A673 (cell line): ENCODE measurements around the gene MAGEB2. TPM values are rescaled to one million over a fixed set of nuclear protein-coding genes. Genes with fewer than 3 reads are reported as not detected.

Experiments
- BruUV-seq: library from RNA; stranded (reverse); fragments of 400-500 nt; replicated peaks from 2 replicates; lab custom pipeline; 2021; lab: Mats Ljungman, UMichigan
- CTCF ChIA-PET: fragments of 300-600 bp; sonication (Branson Sonifier 250); formaldehyde crosslinking; loops from one replicate; lab custom pipeline; 2022; ENCODE audit warnings: antibody characterized with exemption; lab: Charles Lee
- POLR2A ChIA-PET: fragments of 300-600 bp; sonication (Branson Sonifier 250); formaldehyde crosslinking; loops from one replicate; lab custom pipeline; 2022; ENCODE audit warnings: antibody characterized with exemption; ENCODE audit not compliant: low non-redundant PET; lab: Charles Lee
- DNase-seq: peaks from one replicate; pipeline ENCODE4 v3.0.0-alpha.2; 2015; ENCODE audit warnings: low spot score
- H3K27ac ChIP-seq: fragments of 200-600 bp; sonication (generic); 2 replicates; pipeline ENCODE4 v1.5.1; 2016; ENCODE audit warnings: mixed run types, low read depth, mild to moderate bottlenecking, mixed read lengths, antibody characterized with exemption, low read length; ENCODE audit not compliant: poor library complexity, severe bottlenecking
- H3K27me3 ChIP-seq: fragments of 200-600 bp; sonication (generic); replicated peaks from 2 replicates; pipeline ENCODE4 v1.6.1; 2017; ENCODE audit warnings: mixed run types, low read depth, mild to moderate bottlenecking, mixed read lengths, antibody characterized with exemption, low read length; ENCODE audit not compliant: insufficient read depth, poor library complexity
- H3K36me3 ChIP-seq: fragments of 200-600 bp; sonication (generic); 2 replicates; pipeline ENCODE4 v1.6.1; 2016; ENCODE audit warnings: mixed run types, mild to moderate bottlenecking, mixed read lengths, antibody characterized with exemption, low read length; ENCODE audit not compliant: insufficient read depth, poor library complexity, severe bottlenecking
- H3K4me1 ChIP-seq: fragments of 200-600 bp; sonication (generic); 2 replicates; pipeline ENCODE4 v1.6.1; 2017; ENCODE audit warnings: mixed run types, mild to moderate bottlenecking, mixed read lengths, antibody characterized with exemption, low read length; ENCODE audit not compliant: insufficient read depth, poor library complexity, severe bottlenecking
- H3K4me3 ChIP-seq: fragments of 200-600 bp; sonication (generic); 2 replicates; pipeline ENCODE4 v1.5.1; 2016; ENCODE audit warnings: low read depth, mixed run types, mild to moderate bottlenecking, mixed read lengths, low read length; ENCODE audit not compliant: poor library complexity, severe bottlenecking
- H3K9me3 ChIP-seq: fragments of 200-600 bp; sonication (generic); 2 replicates; pipeline ENCODE4 v1.6.1; 2016; ENCODE audit warnings: mixed run types, low read depth, mild to moderate bottlenecking, mixed read lengths, antibody characterized with exemption, low read length; ENCODE audit not compliant: poor library complexity, severe bottlenecking
- EZH2 ChIP-seq: fragments of 200-600 bp; sonication (generic); IDR thresholded peaks from 2 replicates; pipeline ENCODE4 v1.6.1; 2017; ENCODE audit warnings: borderline replicate concordance, low read depth, mild to moderate bottlenecking, mixed read lengths, antibody characterized with exemption, low read length; ENCODE audit not compliant: poor library complexity, severe bottlenecking
- intact Hi-C: fragments of 100-400 bp; cut with micrococcal nuclease; formaldehyde crosslinking; loops from one replicate; pipeline ENCODE4 v1.10.0; 2022; ENCODE audit not compliant: unreplicated experiment
- total RNA-seq: library from RNA; stranded (reverse); gene quantifications from 2 replicates; pipeline ENCODE4 v1.2.3, GENCODE V29; 2021
- TF ChIP-seq, protein P1 (sequence below): fragments of 300-800, 200-600 bp; sonication (generic); conservative IDR thresholded peaks from 2 replicates; pipeline ENCODE4 v1.5.1; 2017; ENCODE audit warnings: low read depth, mild to moderate bottlenecking, antibody characterized with exemption, low read length, moderate library complexity, mixed read lengths

Gene MAGEB2
- total RNA-seq, 1 experiment from 2014 or later, result not detected

DNA sequence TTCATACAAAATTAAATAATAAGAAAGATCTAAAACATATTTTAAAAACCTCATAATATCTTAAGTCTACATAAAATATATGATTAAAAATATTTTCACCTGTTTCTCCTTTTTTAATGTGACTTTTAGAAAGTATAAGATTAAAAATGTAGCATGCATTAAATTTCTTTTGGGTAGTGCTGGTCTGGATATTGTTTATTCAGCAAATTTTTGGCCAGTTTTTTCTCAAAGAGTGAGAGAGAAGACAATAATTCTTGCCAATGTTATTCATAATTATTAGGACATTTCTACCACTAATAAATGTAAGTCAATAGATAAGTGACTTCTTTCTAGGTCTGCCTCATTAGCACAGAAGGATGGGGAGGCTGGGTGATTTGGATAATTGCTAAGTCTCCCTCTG lies 45.6 kb downstream of the MAGEB2 start:
- TF ChIP-seq EZH2, result no peak
- TF ChIP-seq, protein P1, sequence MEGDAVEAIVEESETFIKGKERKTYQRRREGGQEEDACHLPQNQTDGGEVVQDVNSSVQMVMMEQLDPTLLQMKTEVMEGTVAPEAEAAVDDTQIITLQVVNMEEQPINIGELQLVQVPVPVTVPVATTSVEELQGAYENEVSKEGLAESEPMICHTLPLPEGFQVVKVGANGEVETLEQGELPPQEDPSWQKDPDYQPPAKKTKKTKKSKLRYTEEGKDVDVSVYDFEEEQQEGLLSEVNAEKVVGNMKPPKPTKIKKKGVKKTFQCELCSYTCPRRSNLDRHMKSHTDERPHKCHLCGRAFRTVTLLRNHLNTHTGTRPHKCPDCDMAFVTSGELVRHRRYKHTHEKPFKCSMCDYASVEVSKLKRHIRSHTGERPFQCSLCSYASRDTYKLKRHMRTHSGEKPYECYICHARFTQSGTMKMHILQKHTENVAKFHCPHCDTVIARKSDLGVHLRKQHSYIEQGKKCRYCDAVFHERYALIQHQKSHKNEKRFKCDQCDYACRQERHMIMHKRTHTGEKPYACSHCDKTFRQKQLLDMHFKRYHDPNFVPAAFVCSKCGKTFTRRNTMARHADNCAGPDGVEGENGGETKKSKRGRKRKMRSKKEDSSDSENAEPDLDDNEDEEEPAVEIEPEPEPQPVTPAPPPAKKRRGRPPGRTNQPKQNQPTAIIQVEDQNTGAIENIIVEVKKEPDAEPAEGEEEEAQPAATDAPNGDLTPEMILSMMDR, result no peak
- ChIA-PET CTCF (no interaction called here), POLR2A (no interaction called here)
- no peaks in the 10 kb centered on the region for H3K27me3 ChIP-seq
- no peak overlapping the region for H3K4me3 ChIP-seq
- H3K9me3 ChIP-seq, result no peaks in the 10 kb centered on the region
- no TSS peak for BruUV-seq
- H3K27ac ChIP-seq, result no peak overlapping the region
- intact Hi-C loops, result no loop called here
- DNase-seq, result no peak
- no peaks in the 10 kb centered on the region for H3K4me1 ChIP-seq
- no peaks in the 10 kb centered on the region for H3K36me3 ChIP-seq

- no peaks in the 10 kb centered on the region for H3K27me3 ChIP-seq
- no peak overlapping the region for H3K4me3 ChIP-seq
- ChIA-PET POLR2A (no interaction called here), CTCF (interaction anchor here (0.9 kb wide), 1 partner anchor 9 kb away, joined by 3 read pairs; no protein-coding TSS in a partner anchor)
- no peaks in the 10 kb centered on the region for H3K9me3 ChIP-seq
- no TSS peak for BruUV-seq
- TF ChIP-seq, protein P1, result no peak
- no peak for TF ChIP-seq EZH2
- intact Hi-C loops, result no loop called here
- H3K27ac ChIP-seq, result no peak overlapping the region
- DNase-seq, result no peak
- H3K4me1 ChIP-seq, result no peaks in the 10 kb centered on the region
- no peaks in the 10 kb centered on the region for H3K36me3 ChIP-seq
Observed at GRCh38 chrX:30262763-30263162, 47.4 kb downstream of the MAGEB2 start.

Other genes with a start within 250 kb of the MAGEB2 start
- not detected in 2 replicates for gene MAGEB3, start 15.1 kb downstream of the MAGEB2 start, total RNA-seq
- not detected in 2 replicates for gene MAGEB4, start 26.4 kb downstream of the MAGEB2 start, total RNA-seq
- not detected in 2 replicates for gene MAGEB1, start 31.6 kb downstream of the MAGEB2 start, total RNA-seq
- gene NR0B1, start 93.8 kb downstream of the MAGEB2 start, total RNA-seq, result 54.5 and 69.6 TPM in 2 replicates